Measurements from ENCODE around the gene NOVA1. TPM values are rescaled to one million over a fixed set of nuclear protein-coding genes. Genes with fewer than 3 reads are reported as not detected.

Gene NOVA1, protein sequence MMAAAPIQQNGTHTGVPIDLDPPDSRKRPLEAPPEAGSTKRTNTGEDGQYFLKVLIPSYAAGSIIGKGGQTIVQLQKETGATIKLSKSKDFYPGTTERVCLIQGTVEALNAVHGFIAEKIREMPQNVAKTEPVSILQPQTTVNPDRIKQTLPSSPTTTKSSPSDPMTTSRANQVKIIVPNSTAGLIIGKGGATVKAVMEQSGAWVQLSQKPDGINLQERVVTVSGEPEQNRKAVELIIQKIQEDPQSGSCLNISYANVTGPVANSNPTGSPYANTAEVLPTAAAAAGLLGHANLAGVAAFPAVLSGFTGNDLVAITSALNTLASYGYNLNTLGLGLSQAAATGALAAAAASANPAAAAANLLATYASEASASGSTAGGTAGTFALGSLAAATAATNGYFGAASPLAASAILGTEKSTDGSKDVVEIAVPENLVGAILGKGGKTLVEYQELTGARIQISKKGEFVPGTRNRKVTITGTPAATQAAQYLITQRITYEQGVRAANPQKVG
- 1.0 and 1.7 TPM in 2 replicates for total RNA-seq

DNA sequence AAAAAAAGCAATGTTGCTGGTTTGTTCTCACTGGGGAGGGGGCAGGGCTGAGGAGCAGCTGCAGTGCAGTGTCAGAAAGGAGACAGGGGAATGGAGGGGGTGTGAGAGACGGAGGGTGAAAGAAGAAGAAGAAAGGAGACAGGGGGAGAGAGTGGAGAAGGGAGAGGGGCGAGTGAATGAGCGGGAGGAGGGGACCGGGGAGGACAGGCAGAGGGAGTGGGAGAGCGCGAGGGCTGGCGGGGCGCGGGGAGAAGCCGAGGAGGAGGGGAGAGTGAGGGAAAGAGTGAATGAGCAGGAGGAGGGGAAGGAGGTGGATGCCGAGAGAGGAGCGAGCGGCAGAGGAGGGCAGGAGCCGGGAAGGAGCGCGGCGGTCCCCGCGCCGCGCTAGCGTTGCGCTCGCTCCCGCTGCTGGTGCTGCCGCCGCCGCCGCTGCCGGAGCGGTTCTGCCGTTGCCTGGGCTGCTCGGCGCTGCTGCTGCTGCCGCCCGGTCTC, at the start of gene NOVA1:
TSS of gene NOVA1 (minus strand) at position 445 of the 492 bp plus-strand sequence. CDS start 597 bp downstream, outside the sequence.

Data from bronchus fibroblast of lung (primary cell).